HCT116 (cell line): ENCODE data around the gene HLCS.

Experiments used
- CEBPB ChIP-seq: IDR thresholded peaks from 2 replicates; pipeline ENCODE4 v1.6.1; 2012; ENCODE audit warnings: low read depth
- CTCF ChIP-seq, 3 experiments: fragments of 200-600 bp in 1 of 3; sonication (generic) in 1 of 3; IDR thresholded peaks in 2 of 3; conservative IDR thresholded peaks in 1 of 3; 2 replicates each; pipeline ENCODE4 v1.5.1; 2012 to 2017; ENCODE audit warnings: low read depth in 2 of 3, low read length in 2 of 3, antibody characterized with exemption in 1 of 3, borderline replicate concordance in 1 of 3, control low read depth in 1 of 3, mild to moderate bottlenecking in 1 of 3, mixed read lengths in 1 of 3, mixed run types in 1 of 3, moderate library complexity in 1 of 3; ENCODE audit not compliant: insufficient read depth in 1 of 3
- MAX ChIP-seq: IDR thresholded peaks from 2 replicates; pipeline ENCODE4 v1.6.1; 2012
- POLR2AphosphoS5 ChIP-seq: IDR thresholded peaks from 2 replicates; pipeline ENCODE4 v1.6.1; 2011; ENCODE audit warnings: mild to moderate bottlenecking, low read depth, low read length, moderate library complexity
- REST ChIP-seq: IDR thresholded peaks from 2 replicates; pipeline ENCODE4 v1.6.1; 2012; ENCODE audit warnings: low read depth
- SIN3A ChIP-seq: IDR thresholded peaks from 2 replicates; pipeline ENCODE4 v1.6.1; 2012; ENCODE audit warnings: low read depth
- SRF ChIP-seq: IDR thresholded peaks from 2 replicates; pipeline ENCODE4 v1.6.1; 2012; ENCODE audit warnings: low read depth
- TCF7L2 ChIP-seq: IDR thresholded peaks from 2 replicates; pipeline ENCODE4 v1.7.0; 2011; ENCODE audit warnings: borderline replicate concordance, inconsistent platforms; ENCODE audit not compliant: insufficient read depth, insufficient read length; ENCODE audit errors: extremely low read depth

- TF ChIP-seq CTCF (IDR thresholded peaks at IDR 0.05 in 2 of 3, conservative IDR thresholded peaks at IDR 0.05 in 1 of 3; ENCODE audit: borderline replicate concordance in 1 of 3, insufficient read depth in 1 of 3, low read depth in 2 of 3, low read length in 2 of 3), result no peak
- TF ChIP-seq SIN3A, result no peak
- TF ChIP-seq POLR2AphosphoS5, result no peak
- TF ChIP-seq TCF7L2, result no peak
- TF ChIP-seq CEBPB, result no peak
- TF ChIP-seq REST, result no peak
- no peak for TF ChIP-seq SRF
- TF ChIP-seq MAX, result no peak
These were observed 212.1 kb downstream of the HLCS start for GRCh38 chr21:36754241-36754898.
